HCT116 (cell line): Measurements from ENCODE around the gene YIPF1. TPM values are rescaled to one million over a fixed set of nuclear protein-coding genes. Genes with fewer than 3 reads are reported as not detected.

Source experiments
- ATAC-seq: fragments of 200-7000 bp; cut with Tn5 transposase; 2 replicates; pipeline ENCODE4 v1.9.1; 2020; ENCODE audit warnings: mild to moderate bottlenecking, moderate library complexity
- BruUV-seq: library from RNA; stranded (reverse); fragments of 400-500 nt; replicated peaks from 2 replicates; lab custom pipeline; 2021; lab: Mats Ljungman, UMichigan
- CTCF ChIA-PET: fragments of 300-600 bp; sonication (Branson Sonifier 250); formaldehyde crosslinking; loops from one replicate; lab custom pipeline; 2021; ENCODE audit warnings: antibody characterized with exemption; lab: Charles Lee
- POLR2A ChIA-PET: fragments of 300-600, 350-600 bp; sonication (Branson Sonifier 250); formaldehyde crosslinking; loops from one replicate; lab custom pipeline; 2021; ENCODE audit warnings: antibody characterized with exemption; lab: Charles Lee
- RAD21 ChIA-PET, 2 experiments: fragments of 300-600 bp; sonication (Branson Sonifier 250); formaldehyde crosslinking; loops; one replicate each; lab custom pipeline; 2023; ENCODE audit warnings: low total read pairs in 2 of 2; ENCODE audit not compliant: uncharacterized antibody in 2 of 2, unreplicated experiment in 2 of 2, low non-redundant PET in 1 of 2; lab: Charles Lee
- DNase-seq: peaks from one replicate; pipeline ENCODE4 v3.0.0-alpha.2; 2010; ENCODE audit warnings: low read depth, low spot score
- H2AFZ ChIP-seq: fragments of 200-600 bp; shearing (Covaris generic), sonication (generic); 2 replicates; pipeline ENCODE4 v1.6.1; 2017; ENCODE audit warnings: low read depth, mixed run types, mixed read lengths, antibody characterized with exemption, low read length; ENCODE audit not compliant: poor library complexity, severe bottlenecking
- H3K27ac ChIP-seq: 2 replicates; pipeline ENCODE4 v1.5.1; 2012; ENCODE audit warnings: low read depth, low read length
- H3K27me3 ChIP-seq: fragments of 200-600 bp; sonication (generic); 2 replicates; pipeline ENCODE4 v1.6.1; 2016; ENCODE audit warnings: mixed run types, low read length, mixed read lengths; ENCODE audit not compliant: insufficient read depth
- H3K36me3 ChIP-seq, 2 experiments: fragments of 200-500 bp in 1 of 2; fragments of 200-600 bp in 1 of 2; sonication (Bioruptor generic) in 1 of 2; sonication (generic) in 1 of 2; 2 replicates each; pipeline versions ENCODE4 v1.5.1 to v1.6.1; 2014 to 2016; ENCODE audit warnings: low read length in 2 of 2, inconsistent platforms in 1 of 2, mixed read lengths in 1 of 2, mixed run types in 1 of 2; ENCODE audit not compliant: insufficient read depth in 2 of 2, control insufficient read depth in 1 of 2
- H3K4me1 ChIP-seq, 2 experiments: fragments of 200-600 bp in 1 of 2; sonication (generic) in 1 of 2; 2 replicates each; pipeline versions ENCODE4 v1.5.1 to v1.6.1; 2012 to 2017; ENCODE audit warnings: low read length in 2 of 2, inconsistent platforms in 1 of 2, mild to moderate bottlenecking in 1 of 2, mixed read lengths in 1 of 2, mixed run types in 1 of 2, moderate library complexity in 1 of 2; ENCODE audit not compliant: insufficient read depth in 2 of 2, control insufficient read depth in 1 of 2
- H3K4me2 ChIP-seq: fragments of 200-600 bp; sonication (generic); 2 replicates; pipeline ENCODE4 v1.6.1; 2017; ENCODE audit warnings: mixed run types, low read length, mixed read lengths
- H3K4me3 ChIP-seq, 2 experiments: fragments of 200-600 bp in 1 of 2; sonication (generic) in 1 of 2; replicated peaks in 1 of 2; 2 replicates each; pipeline ENCODE4 v1.5.1; 2011 to 2016; ENCODE audit warnings: low read length in 2 of 2, control low read depth in 1 of 2, low read depth in 1 of 2, mild to moderate bottlenecking in 1 of 2, mixed read lengths in 1 of 2, mixed run types in 1 of 2
- H3K79me2 ChIP-seq: fragments of 200-600 bp; sonication (generic); 2 replicates; pipeline ENCODE4 v1.6.1; 2017; ENCODE audit warnings: mild to moderate bottlenecking, mixed run types, low read length, moderate library complexity, mixed read lengths; ENCODE audit not compliant: insufficient read depth
- H3K9ac ChIP-seq: fragments of 200-600 bp; sonication (generic); 2 replicates; pipeline ENCODE4 v1.6.1; 2016; ENCODE audit warnings: low read length, mixed read lengths
- H3K9me2 ChIP-seq: fragments of 200-600 bp; sonication (generic), shearing (Covaris generic); 2 replicates; pipeline ENCODE4 v1.6.1; 2017; ENCODE audit warnings: mixed run types, mild to moderate bottlenecking, moderate library complexity; ENCODE audit not compliant: insufficient read depth
- H3K9me3 ChIP-seq, 2 experiments: fragments of 200-500 bp in 1 of 2; fragments of 200-600 bp in 1 of 2; sonication (Bioruptor generic) in 1 of 2; sonication (generic) in 1 of 2; 2 replicates each; pipeline ENCODE4 v1.6.1; 2014 to 2017; ENCODE audit warnings: low read length in 2 of 2, mixed read lengths in 2 of 2, inconsistent platforms in 1 of 2, low read depth in 1 of 2, mild to moderate bottlenecking in 1 of 2, mixed run types in 1 of 2, moderate library complexity in 1 of 2; ENCODE audit not compliant: control insufficient read depth in 1 of 2, insufficient read depth in 1 of 2
- H4K20me1 ChIP-seq: fragments of 200-600 bp; sonication (generic), shearing (Covaris generic); 2 replicates; pipeline ENCODE4 v1.6.1; 2017; ENCODE audit warnings: mixed run types, mild to moderate bottlenecking, moderate library complexity; ENCODE audit not compliant: insufficient read depth
- EGR1 ChIP-seq: IDR thresholded peaks from 2 replicates; pipeline ENCODE4 v1.6.1; 2012; ENCODE audit warnings: low read depth
- EZH2 ChIP-seq: fragments of 200-600 bp; sonication (generic); IDR thresholded peaks from 2 replicates; pipeline ENCODE4 v1.6.1; 2017; ENCODE audit warnings: antibody characterized with exemption, mixed run types
- FOSL1 ChIP-seq: IDR thresholded peaks from 2 replicates; pipeline ENCODE4 v1.6.1; 2012; ENCODE audit warnings: low read depth
- JUND ChIP-seq: IDR thresholded peaks from 2 replicates; pipeline ENCODE4 v1.6.1; 2012
- POLR2A ChIP-seq: IDR thresholded peaks from 2 replicates; pipeline ENCODE4 v1.7.0; 2011; ENCODE audit warnings: borderline replicate concordance; ENCODE audit not compliant: insufficient read depth, insufficient read length; ENCODE audit errors: extremely low read depth
- POLR2AphosphoS5 ChIP-seq: IDR thresholded peaks from 2 replicates; pipeline ENCODE4 v1.6.1; 2011; ENCODE audit warnings: mild to moderate bottlenecking, low read depth, low read length, moderate library complexity
- RAD21 ChIP-seq: IDR thresholded peaks from 2 replicates; pipeline ENCODE4 v1.6.1; 2012; ENCODE audit warnings: low read depth, mild to moderate bottlenecking
- SP1 ChIP-seq: IDR thresholded peaks from 2 replicates; pipeline ENCODE4 v1.6.1; 2012; ENCODE audit warnings: low read depth
- ZFX ChIP-seq: fragments of 450-650 bp; IDR thresholded peaks from 2 replicates; pipeline ENCODE4 v1.6.1; 2017
- intact Hi-C: fragments of 100-400 bp; cut with micrococcal nuclease; formaldehyde crosslinking; loops from 2 replicates; pipeline ENCODE4 v1.10.0; 2022
- total RNA-seq: library from RNA; stranded (reverse); gene quantifications from one replicate; pipeline ENCODE4 v1.2.1, GENCODE V29; 2021; ENCODE audit not compliant: unreplicated experiment
- TF ChIP-seq, protein P1 (sequence below): IDR thresholded peaks from 2 replicates; pipeline ENCODE4 v1.6.1; 2012
- TF ChIP-seq, protein P2 (sequence below): IDR thresholded peaks from 2 replicates; pipeline ENCODE4 v1.6.1; 2012

YIPF1 gene
- total RNA-seq, 1 experiment from 2014 or later = 16.4 TPM

DNA sequence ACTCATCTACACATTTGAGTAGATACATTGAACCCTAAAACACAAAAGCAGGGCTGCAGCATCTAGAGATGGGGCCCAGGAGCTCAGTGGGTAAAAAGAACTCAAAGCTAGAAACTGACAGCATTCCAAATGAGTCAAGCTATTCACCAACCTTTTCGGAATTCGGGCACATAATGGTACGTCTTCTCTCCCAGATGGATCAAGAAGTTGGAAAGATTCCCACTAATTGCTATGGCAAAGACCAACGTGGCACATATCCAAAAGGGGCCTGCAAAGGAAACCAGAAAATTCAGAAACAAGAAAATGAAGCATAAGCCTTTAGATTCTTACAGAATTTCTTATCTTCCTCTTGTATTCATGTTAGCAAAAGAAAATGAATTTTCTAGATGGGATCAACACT is 18.4 kb downstream of the YIPF1 start:
- TF ChIP-seq ZFX = no peak
- TF ChIP-seq EGR1 = no peak
- TF ChIP-seq SP1 = no peak
- TF ChIP-seq, protein P1, sequence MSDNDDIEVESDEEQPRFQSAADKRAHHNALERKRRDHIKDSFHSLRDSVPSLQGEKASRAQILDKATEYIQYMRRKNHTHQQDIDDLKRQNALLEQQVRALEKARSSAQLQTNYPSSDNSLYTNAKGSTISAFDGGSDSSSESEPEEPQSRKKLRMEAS = no peak
- no peak for TF ChIP-seq POLR2AphosphoS5
- POLR2A ChIA-PET = interaction anchor here (1.3 kb wide), 1 partner anchor 10 kb away, joined by 3 read pairs; no protein-coding TSS in a partner anchor

DNA sequence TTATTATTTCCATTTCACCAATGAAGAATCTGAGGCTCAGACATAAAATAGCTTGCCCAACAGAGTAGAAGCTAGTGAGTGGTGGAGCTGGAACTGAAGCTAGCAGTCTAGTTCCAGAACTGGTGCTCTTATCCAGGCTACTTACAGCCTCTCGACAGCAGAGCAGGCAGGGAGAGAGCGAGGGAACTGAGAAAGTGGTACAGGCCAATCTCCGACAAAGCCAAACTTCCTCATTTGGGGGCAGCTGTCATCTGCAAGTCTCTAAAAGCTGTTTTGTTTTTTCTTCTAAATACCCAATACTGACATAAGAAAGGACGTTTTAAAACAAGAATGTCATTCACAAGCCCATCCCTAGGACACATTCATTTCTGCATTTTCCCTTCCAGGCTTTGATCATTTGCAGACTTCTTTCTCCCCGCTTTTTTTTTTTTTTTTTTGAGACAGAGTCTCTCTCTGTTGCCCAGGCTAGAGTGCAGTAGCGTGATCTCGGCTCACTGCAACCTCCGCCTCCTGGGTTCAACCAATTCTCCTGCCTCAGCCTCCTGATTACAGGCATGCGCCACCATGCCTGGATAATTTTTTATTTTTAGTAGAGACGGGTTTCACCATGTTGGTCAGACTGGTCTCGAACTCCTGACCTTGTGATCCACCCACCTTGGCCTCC is 20.0 kb downstream of the YIPF1 start:
- H3K27ac ChIP-seq = no peak overlapping the region
- no peak overlapping the region for H3K4me2 ChIP-seq
- intact Hi-C loops = no loop called here
- POLR2A ChIA-PET = no interaction called here
- no peaks in the 10 kb centered on the region for H4K20me1 ChIP-seq
- H2AFZ ChIP-seq = no peak overlapping the region
- no peaks in the 10 kb centered on the region for H3K27me3 ChIP-seq
- H3K9me2 ChIP-seq = no peaks in the 10 kb centered on the region
- no peak for TF ChIP-seq RAD21
- no peak for TF ChIP-seq POLR2A
- TF ChIP-seq JUND = no peak
- TF ChIP-seq ZFX = no peak
- TF ChIP-seq, protein P2, sequence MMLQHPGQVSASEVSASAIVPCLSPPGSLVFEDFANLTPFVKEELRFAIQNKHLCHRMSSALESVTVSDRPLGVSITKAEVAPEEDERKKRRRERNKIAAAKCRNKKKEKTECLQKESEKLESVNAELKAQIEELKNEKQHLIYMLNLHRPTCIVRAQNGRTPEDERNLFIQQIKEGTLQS = no peak
- no peak for TF ChIP-seq FOSL1
- TF ChIP-seq EZH2 = no peak
- TF ChIP-seq, all 23 proteins: peak for 0
- BruUV-seq = no TSS peak
- Histone ChIP-seq H3K4me3 (no peak overlapping the region), H3K9ac (no peak overlapping the region), H3K79me2 (no peaks in the 10 kb centered on the region), H3K36me3 (0 out of 4 replicates have a peak, but pooled peaks cover 3 to 6% of the 10 kb centered on the region in 2 experiments), H3K4me1 (no peaks in the 10 kb centered on the region), H3K9me3 (no peaks in the 10 kb centered on the region)
- CTCF ChIA-PET = interaction anchor here (1.6 kb wide), 1 partner anchor 9 kb away, joined by 7 read pairs; no protein-coding TSS in a partner anchor
- DNase-seq = no peak
- RAD21 ChIA-PET = no interaction called here
- no peak for ATAC-seq

More for the DNA sequence above, 18.4 kb downstream of the YIPF1 start:
- Histone ChIP-seq H3K36me3 (peaks cover 3 to 10% of the 10 kb centered on the region in 2 experiments; a peak in 2 of 4 replicates), H3K27ac (no peak overlapping the region), H3K9me2 (no peaks in the 10 kb centered on the region), H2AFZ (no peak overlapping the region), H3K9me3 (no peaks in the 10 kb centered on the region), H3K4me3 (no peak overlapping the region), H4K20me1 (no peaks in the 10 kb centered on the region), H3K27me3 (no peaks in the 10 kb centered on the region), H3K9ac (no peak overlapping the region), H3K4me1 (no peaks in the 10 kb centered on the region), H3K79me2 (no peaks in the 10 kb centered on the region), H3K4me2 (no peak overlapping the region)
- no peak for ATAC-seq
- BruUV-seq = no TSS peak
- ChIA-PET RAD21 (no interaction called here), CTCF (interaction anchor here (2.1 to 2.3 kb wide), 2 partner anchors 10 to 88 kb away, joined by 7 to 12 read pairs; no protein-coding TSS in a partner anchor)
- intact Hi-C loops = no loop called here
- no peak for DNase-seq
